OCI-LY1 (cell line): ENCODE data around the gene CLIC2.
"Not testable (repeated sequence)": the region's sequence is repeated elsewhere in the genome, so short reads cannot be mapped to it uniquely, and the experiment has no call there.

Experiments
- EZH2 ChIP-seq: fragments of 200-600 bp; sonication (generic), shearing (Covaris generic); IDR thresholded peaks from 2 replicates; pipeline ENCODE4 v1.8.0; 2017; ENCODE audit warnings: borderline replicate concordance, mixed run types, mild to moderate bottlenecking, antibody characterized with exemption, low read length, moderate library complexity, mixed read lengths
- TF ChIP-seq, protein P1 (sequence below): fragments of 200-600 bp; sonication (generic), shearing (Covaris generic); IDR thresholded peaks from 2 replicates; pipeline ENCODE4 v1.5.1; 2017; ENCODE audit warnings: mild to moderate bottlenecking, antibody characterized with exemption, low read length, moderate library complexity, mixed read lengths

DNA sequence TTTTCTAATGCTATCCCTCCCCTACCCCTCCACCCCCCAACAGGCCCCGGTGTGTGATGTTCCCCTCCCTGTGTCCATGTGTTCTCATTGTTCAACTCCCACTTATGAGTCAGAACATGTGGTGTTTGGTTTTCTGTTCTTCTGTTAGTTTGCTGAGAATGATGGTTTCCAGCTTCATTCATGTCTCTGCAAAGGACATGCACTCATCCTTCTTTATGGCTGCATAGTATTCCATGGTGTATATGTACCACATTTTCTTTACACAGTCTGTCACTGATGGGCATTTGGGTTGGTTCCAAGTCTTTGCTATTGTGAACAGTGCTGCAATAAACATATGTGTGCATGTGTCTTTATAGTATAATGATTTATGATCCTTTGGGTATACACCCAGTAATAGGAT is 66.4 kb downstream of the CLIC2 start:
- not testable (repeated sequence) for TF ChIP-seq EZH2
- TF ChIP-seq, protein P1, sequence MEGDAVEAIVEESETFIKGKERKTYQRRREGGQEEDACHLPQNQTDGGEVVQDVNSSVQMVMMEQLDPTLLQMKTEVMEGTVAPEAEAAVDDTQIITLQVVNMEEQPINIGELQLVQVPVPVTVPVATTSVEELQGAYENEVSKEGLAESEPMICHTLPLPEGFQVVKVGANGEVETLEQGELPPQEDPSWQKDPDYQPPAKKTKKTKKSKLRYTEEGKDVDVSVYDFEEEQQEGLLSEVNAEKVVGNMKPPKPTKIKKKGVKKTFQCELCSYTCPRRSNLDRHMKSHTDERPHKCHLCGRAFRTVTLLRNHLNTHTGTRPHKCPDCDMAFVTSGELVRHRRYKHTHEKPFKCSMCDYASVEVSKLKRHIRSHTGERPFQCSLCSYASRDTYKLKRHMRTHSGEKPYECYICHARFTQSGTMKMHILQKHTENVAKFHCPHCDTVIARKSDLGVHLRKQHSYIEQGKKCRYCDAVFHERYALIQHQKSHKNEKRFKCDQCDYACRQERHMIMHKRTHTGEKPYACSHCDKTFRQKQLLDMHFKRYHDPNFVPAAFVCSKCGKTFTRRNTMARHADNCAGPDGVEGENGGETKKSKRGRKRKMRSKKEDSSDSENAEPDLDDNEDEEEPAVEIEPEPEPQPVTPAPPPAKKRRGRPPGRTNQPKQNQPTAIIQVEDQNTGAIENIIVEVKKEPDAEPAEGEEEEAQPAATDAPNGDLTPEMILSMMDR = not testable (repeated sequence)
